Ramos (cell line): ENCODE measurements around the gene EMP3.

Experiments used
- in situ Hi-C: fragments of 300-500 bp; cut with MboI; formaldehyde crosslinking; loops from one replicate; pipeline ENCODE4 v1.14.3; 2022; ENCODE audit warnings: low sequenced_read_pairs; ENCODE audit not compliant: unreplicated experiment

EMP3 gene

GRCh38 chr19:48341515-48342413 lies 16.4 kb downstream of the EMP3 start:
- in situ Hi-C loops: no loop called here

GRCh38 chr19:48342414-48342738 lies 17.0 kb downstream of the EMP3 start:
- in situ Hi-C loops: no loop called here

- in situ Hi-C loops: no loop called here
Measured at GRCh38 chr19:48342841-48343540, 17.6 kb downstream of the EMP3 start.

- in situ Hi-C loops: no loop called here
Measured at GRCh38 chr19:48344892-48345291, 19.5 kb downstream of the EMP3 start.

GRCh38 chr19:48346191-48346590 lies 20.8 kb downstream of the EMP3 start:
- in situ Hi-C loops: no loop called here

- in situ Hi-C loops: no loop called here
Measured at GRCh38 chr19:48348045-48348444, 22.7 kb downstream of the EMP3 start.

- in situ Hi-C loops: no loop called here
Measured at GRCh38 chr19:48348737-48349136, 23.4 kb downstream of the EMP3 start.

- in situ Hi-C loops: no loop called here
Measured at GRCh38 chr19:48350856-48351255, 25.5 kb downstream of the EMP3 start.

GRCh38 chr19:48351341-48351752 lies 26.0 kb downstream of the EMP3 start:
- in situ Hi-C loops: no loop called here

GRCh38 chr19:48353677-48354076 lies 28.3 kb downstream of the EMP3 start:
- in situ Hi-C loops: no loop called here

- in situ Hi-C loops: no loop called here
Measured at GRCh38 chr19:48354332-48354992, 29.1 kb downstream of the EMP3 start.

GRCh38 chr19:48355365-48355954 lies 30.1 kb downstream of the EMP3 start:
- in situ Hi-C loops: no loop called here

GRCh38 chr19:48359123-48359522 lies 33.8 kb downstream of the EMP3 start:
- in situ Hi-C loops: no loop called here

- in situ Hi-C loops: no loop called here
Measured at GRCh38 chr19:48361912-48362311, 36.6 kb downstream of the EMP3 start.

- in situ Hi-C loops: no loop called here
Measured at GRCh38 chr19:48362716-48363499, 37.6 kb downstream of the EMP3 start.

GRCh38 chr19:48363500-48363809 lies 38.1 kb downstream of the EMP3 start:
- in situ Hi-C loops: no loop called here

GRCh38 chr19:48363810-48364597 lies 38.7 kb downstream of the EMP3 start, which contains the start of the genes SYNGR4 and TMEM143:
Gene SYNGR4, plus strand, starts transcription at chr19:48364367. Its CDS starts 1,476 bp downstream, at chr19:48365843.
Gene TMEM143, minus strand, starts transcription at chr19:48363940. Its CDS starts 20 bp downstream, at chr19:48363920.
- in situ Hi-C loops: no loop called here

GRCh38 chr19:48364598-48365348 lies 39.4 kb downstream of the EMP3 start:
- in situ Hi-C loops: no loop called here
